Mammary epithelial cell (primary cell): ENCODE measurements around the gene INPP5D.

ENCODE experiments used
- EZH2 ChIP-seq: IDR thresholded peaks from 2 replicates; pipeline ENCODE4 v1.6.1; 2012; ENCODE audit warnings: low read length, inconsistent platforms, borderline replicate concordance
- TF ChIP-seq, protein P1 (sequence below), 2 donors: IDR thresholded peaks in 1 of 2; conservative IDR thresholded peaks in 1 of 2; 2 replicates each; pipeline ENCODE4 v1.5.1; 2011 to 2012; ENCODE audit warnings: inconsistent platforms in 2 of 2, low read length in 2 of 2, mild to moderate bottlenecking in 2 of 2, control low read depth in 1 of 2, low read depth in 1 of 2; ENCODE audit not compliant: insufficient read depth in 1 of 2; ENCODE audit errors: extremely low read depth in 1 of 2

DNA sequence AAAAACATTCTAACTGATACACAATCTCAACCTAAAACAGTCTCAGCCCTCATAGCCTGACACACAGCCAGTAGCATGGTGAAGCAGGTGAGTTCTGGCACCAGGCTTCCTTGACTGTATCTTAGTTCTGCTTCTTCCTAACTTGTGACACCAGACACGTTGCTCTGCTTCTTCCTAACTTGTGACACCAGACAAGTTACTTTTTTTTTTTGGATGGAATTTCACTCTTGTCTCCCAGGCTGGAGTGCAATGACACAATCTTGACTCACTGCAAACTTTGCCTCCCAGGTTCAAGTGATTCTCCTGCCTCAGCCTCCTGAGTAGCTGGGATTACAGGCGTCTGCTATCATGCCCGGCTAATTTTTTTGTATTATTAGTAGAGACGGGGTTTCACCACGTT, 184.7 kb downstream of the INPP5D start:
- TF ChIP-seq, protein P1, sequence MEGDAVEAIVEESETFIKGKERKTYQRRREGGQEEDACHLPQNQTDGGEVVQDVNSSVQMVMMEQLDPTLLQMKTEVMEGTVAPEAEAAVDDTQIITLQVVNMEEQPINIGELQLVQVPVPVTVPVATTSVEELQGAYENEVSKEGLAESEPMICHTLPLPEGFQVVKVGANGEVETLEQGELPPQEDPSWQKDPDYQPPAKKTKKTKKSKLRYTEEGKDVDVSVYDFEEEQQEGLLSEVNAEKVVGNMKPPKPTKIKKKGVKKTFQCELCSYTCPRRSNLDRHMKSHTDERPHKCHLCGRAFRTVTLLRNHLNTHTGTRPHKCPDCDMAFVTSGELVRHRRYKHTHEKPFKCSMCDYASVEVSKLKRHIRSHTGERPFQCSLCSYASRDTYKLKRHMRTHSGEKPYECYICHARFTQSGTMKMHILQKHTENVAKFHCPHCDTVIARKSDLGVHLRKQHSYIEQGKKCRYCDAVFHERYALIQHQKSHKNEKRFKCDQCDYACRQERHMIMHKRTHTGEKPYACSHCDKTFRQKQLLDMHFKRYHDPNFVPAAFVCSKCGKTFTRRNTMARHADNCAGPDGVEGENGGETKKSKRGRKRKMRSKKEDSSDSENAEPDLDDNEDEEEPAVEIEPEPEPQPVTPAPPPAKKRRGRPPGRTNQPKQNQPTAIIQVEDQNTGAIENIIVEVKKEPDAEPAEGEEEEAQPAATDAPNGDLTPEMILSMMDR (conservative IDR thresholded peaks at IDR 0.05 in 1 of 2, IDR thresholded peaks at IDR 0.05 in 1 of 2; ENCODE audit: extremely low read depth in 1 of 2, insufficient read depth in 1 of 2, low read depth in 1 of 2, low read length in 2 of 2): no peak
- no peak for TF ChIP-seq EZH2
